Measurements from ENCODE around the gene WWTR1.

The WWTR1 gene

DNA sequence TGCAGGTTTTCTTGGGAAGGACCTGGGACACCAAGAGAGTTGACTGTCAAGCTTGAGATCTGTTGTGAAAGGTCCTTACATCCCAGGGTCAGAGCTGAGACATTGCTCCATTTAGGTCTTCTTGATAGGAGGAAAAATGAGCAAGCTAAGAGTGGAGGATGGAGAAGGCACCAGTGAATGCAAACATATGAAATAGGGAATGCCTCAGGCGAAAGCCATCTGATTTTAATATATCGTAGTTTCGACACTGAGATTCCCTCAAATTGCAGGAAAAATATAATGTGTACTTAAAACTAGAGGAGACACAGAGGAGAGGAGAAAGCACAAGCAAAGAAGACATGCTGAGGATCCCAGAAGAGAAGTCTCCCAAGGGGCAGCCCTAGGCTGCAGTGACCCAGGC, 97.8 kb downstream of the WWTR1 start:
- DNase-seq: no peak

DNA sequence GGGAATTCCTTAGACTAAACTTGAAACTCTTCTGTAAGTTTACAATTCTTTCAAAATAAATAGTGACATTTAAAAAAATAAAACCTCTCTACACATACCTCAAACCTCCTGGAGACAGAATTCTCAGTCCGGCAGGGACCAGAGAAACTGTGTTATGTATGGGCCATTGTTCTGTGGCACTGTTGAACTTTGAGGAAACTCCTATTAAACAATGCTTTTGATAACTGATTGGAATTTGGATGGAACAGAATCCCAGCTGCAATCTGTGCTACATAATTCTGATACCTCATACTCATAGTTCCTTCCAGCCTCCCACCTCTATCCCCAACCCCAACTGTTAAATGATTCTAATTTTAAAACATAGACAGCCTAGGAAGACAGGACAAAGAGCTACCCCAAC, 98.3 kb downstream of the WWTR1 start:
- DNase-seq: no peak

DNA sequence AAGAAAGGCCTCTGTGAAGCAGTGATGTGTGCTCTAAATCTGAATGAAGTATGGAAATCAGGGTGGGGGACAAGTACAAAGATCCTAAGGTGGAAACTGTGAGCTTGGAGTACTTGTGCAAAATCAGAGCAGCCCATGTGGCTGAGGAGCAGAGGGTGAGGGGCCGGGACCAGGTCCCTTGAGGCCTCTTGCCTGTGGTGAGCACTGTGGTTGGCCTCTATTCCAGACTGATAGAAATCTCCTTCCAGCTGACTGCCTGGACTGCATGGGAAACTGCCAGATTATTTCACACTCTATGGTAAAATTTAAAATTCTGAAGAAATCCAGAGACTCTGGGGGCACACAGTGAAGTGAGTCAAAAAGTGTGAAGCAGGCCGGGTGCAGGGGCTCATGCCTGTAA, 101.9 kb downstream of the WWTR1 start:
- DNase-seq: no peak

DNA sequence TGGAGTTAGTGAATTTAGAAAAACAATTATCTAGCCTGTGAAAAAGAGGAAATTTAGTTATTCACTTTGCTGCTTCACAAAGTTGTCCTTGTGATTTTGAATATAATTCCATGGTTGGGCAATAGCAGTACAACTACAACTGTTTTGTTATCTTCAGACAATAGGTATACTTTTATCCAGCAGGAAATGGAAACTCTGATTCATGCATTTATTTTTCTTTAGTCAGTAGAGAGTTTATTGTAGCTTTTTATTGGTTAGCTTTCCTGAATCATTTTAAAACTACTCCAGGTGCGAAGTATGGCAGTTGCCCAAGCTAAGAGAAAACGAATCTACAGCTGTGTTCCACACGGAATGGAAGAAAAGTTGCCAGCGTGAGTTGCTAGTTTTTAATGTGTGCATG, 103.0 kb downstream of the WWTR1 start:
- DNase-seq: no peak

DNA sequence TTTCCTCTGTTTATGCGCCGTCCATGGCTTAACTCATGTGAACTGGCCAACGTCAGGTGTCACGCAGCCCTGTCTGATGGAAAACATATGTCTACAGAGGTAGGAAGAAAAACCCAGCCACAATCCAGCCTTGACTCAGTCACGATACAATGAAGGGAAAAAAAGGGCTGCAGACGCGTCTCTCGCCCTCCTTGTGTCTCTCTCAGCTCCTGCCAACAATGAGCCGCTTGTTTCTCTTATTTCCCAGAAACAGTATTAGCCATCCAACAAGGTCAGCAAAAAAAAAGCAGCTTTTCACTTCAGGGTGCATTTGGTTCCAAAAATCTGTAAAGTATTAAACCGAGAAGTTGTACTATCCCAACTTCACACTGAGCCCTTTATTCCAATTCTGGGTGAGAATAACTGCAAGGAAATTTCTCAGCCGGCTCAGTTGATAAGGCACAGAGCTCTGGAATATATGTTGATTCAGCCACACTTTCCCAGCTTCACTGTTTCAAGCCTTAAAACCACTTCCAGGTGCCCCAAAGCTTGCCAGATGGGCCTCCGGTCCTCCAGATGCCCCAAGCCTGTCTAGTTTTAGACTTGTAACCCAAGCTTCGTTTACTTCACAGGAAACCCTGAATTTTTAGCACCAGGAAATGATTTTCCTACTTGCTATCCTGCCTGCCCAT, 103.9 kb downstream of the WWTR1 start:
- DNase-seq: no peak

DNA sequence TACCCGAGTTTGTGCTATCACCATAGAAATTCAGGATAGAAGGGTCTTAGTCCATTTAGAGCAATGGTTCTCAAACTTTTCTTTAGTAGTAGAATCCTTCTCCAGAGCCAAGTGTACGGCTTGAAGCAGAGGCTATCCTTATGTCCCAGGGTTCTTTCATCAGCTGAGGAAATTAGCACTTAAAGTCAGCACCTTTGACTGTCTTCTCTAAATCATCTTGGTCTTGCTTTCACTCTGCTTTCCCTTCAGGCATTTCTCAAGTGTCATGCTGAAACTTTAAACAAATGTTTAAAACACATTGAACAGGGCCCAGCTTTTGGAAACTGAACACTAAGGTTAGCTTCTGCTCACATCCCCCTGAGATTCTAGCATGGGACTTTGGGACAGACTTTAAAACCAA, 105.1 kb downstream of the WWTR1 start:
- DNase-seq: no peak

DNA sequence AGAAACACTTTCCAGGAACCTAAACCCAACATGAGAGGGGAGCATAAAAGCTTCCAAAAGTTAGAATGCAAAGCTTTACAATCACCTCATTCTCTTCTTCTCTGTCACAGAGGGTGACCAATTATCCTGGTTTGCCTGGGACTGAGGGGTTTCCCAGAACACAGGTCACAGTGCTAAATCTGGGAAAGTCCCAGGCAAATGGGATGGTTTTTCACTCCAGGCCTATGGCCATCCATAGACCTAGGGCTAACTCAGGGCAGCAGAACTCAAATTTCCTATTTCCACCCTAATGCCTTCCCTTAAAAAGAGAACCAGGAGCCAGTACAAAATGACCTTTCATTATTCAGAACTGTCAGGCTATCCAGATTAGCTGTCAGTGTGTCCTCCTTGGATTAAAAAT, 106.3 kb downstream of the WWTR1 start:
- DNase-seq: no peak

DNA sequence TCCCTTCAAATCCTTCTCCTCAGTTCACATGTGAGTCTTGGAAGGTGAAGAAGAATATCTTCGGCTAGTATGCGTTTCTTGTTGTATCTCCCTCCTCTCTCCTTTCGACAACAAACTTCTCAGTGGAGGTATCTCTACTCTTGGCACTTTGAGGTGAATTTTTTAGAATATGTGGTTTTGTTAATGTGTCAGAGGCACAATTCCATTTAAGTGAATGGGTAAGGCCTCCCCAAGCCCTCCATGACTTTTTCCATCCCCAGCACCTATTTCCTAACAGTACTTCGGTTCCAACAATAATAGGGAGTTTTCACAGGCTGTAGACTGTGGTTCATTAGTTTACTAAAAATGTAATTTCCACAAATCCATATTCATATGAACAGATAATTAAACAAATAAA, 109.2 kb downstream of the WWTR1 start:
- DNase-seq: no peak

DNA sequence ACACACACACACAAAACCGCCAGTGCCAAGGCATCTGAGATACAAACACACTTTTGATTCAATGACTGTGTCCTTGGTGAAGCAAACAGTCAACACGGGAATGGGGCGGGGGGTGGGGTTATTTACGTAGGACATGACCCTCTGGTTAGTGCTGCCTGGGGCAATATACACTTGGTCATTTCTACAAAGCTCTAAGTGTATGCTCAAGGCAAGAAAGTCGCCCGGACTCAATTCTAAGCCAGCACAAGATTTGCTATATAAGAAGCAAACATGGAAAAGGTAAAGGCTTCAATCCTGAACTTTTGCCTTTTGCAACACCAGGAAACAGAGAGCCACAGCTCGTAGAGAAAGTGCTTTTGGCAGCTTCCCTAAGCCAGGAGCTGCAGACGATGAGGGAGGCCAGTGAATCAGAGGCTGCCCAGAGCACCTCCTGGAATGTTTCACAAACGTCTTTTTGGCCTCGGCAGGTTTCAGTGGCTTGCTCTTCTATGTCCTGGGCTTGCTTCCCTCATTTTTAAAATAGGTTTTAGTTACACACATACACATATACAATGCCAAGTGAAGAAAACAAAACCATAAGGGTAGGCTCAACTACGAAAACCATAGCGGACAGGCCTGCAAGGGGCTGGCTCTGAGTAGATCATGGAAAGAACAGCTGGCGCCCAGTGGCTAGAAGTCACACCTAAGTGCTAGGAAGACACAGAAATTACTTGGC, 109.7 kb downstream of the WWTR1 start:
- DNase-seq: no peak

DNA sequence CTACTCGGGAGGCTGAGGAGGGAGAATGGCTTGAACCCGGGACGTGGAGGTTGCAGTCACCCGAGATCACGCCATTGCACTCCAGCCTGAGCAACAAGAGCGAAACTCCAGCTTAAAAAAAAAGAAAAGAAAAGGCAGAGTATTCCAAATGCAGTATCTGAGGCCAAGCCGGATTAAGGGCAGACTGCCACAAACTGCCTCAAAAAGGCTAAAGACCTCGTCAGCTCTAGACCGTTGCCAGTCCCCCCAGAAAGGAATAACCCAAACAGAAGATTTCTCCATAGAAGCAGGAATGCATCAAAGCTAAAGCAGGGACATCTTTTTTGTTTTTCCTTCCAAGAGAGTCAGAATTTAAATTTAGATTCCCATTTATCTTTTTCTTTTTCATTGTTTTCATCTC, 110.4 kb downstream of the WWTR1 start:
- DNase-seq: no peak

DNA sequence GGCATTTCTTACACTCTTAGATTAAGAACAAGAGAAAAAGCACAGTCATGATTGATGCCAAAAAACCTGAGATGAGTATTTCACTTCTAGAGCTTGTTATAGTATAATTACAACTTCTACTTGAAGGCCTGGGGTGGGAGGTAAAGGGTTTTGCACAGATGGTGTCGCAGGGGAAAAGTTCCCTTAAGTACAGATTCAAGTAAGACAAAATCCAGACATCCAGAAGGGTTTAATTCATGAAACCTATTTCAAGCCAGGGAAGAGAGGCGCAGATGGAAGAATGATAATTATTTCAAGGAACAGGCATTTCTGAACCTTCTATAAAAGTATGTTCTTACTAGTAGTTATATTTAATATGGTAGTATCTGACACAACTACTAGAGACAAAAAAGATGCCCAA, 112.8 kb downstream of the WWTR1 start:
- DNase-seq: no peak

DNA sequence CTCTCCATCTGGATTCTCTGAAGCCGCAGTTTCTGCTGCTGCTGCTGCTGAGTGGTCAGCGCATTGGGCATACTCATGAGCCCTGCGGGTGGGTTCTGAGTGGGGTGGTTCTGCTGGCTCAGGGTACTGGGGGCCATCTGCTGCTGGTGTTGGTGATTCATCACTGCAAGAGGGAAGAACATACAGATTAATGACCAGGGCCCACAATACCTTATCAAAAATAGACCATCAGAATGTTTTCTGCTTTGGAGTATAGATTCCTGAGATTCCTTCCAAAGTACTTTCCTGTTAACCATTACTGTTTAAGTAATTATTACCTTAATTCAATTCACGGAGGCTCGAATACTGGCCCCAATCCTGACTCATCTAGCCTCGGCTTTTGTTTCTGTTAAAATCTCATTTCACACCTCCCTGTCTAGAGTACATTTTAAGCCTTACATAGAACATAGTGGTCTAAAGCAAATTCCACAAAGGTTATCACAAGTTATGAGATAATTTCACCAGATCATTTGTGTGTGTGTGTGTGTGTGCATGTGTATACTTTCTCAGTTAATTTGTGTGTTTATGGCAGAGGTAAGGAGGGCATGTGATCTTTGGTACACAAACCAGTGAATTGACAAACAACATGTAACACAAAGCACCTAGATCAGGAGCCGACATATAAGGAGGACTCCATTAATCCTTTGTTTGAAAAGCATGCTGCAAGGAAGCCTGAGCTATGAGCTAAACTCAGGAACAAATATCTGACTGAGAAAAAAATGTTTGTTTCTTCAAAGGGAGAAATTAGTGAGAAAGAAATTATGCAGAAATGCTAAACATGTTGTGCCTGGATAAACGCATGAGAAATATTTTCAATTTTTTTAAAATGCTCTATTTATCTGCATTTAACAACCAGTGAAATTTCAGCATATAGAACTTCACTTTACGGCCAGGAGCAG, 115.2 kb downstream of the WWTR1 start:
- DNase-seq: no peak

DNA sequence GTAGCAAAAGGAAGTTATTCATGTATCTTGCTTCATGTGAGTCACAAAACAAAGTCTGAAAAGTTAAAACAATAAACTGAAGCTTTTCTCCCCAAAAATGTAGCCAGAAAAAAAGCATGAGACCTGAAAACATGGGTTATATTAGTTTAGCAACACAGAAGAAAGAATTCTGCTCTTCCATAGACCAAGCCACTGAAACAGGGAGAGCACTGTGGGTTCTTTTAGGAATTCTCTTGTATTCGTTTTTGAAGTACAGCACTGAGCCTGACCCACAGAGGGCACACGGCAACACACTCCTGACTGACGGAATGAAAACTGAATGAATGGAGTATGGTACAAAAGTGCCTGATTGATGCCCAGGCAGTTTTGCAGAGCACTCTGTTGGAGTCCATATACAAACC, 116.7 kb downstream of the WWTR1 start:
- DNase-seq: no peak

DNA sequence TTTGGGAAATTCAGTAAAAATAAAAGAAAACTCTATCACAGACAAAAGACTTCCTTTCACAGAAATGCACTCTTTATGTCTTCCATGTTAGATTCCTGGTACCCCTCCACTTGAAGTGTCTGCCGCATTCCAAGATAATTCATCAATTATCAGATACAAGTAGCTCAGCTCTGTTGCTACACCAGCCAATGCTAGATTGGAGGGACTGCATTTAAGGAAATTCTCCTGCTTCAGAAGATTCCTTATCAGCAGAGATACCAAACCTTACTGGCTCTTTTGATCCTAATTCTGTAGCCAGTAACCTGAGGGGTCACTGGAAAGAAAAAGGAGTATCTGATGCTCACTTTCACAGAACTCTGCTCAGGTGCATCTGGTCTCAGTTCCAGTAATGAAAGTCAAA, 119.5 kb downstream of the WWTR1 start:
- DNase-seq: no peak

DNA sequence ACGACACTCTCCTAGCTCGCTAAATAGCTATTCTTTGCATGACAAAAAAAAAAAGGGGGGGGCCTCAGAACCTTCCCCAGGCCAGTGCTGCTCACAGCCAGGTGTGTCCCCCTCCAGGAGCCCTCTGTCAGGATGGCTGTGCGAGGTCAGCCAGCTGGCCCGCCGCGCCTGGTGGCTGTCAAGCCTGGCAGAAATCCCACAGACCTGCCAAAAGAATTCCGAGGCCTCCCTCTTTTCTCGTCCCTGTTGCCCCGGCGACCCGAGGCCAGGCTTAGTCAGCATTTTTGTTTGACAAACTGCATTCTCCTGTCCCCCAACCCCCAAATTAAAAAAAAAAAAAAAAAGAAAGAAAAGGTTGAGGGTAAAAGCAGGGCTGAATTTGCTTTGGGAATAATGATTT, 121.4 kb downstream of the WWTR1 start:
- DNase-seq: no peak

DNA sequence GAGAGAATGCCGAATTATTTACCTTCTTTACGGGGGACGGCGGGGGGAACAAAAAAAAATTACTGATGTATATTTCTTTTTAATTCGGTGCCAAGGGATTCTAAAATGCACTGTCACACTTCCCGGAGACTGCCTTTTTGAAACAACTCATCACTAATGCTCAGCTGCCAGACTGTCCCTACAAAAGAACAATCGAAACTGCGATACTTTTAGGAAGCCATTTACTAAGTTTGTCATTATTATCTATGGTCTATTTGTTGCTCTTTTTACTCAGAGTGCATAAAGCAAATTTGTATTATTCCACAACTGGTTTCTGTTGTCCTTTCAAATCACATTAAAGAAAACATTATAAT, 122.5 kb downstream of the WWTR1 start:
- no peak for DNase-seq

DNA sequence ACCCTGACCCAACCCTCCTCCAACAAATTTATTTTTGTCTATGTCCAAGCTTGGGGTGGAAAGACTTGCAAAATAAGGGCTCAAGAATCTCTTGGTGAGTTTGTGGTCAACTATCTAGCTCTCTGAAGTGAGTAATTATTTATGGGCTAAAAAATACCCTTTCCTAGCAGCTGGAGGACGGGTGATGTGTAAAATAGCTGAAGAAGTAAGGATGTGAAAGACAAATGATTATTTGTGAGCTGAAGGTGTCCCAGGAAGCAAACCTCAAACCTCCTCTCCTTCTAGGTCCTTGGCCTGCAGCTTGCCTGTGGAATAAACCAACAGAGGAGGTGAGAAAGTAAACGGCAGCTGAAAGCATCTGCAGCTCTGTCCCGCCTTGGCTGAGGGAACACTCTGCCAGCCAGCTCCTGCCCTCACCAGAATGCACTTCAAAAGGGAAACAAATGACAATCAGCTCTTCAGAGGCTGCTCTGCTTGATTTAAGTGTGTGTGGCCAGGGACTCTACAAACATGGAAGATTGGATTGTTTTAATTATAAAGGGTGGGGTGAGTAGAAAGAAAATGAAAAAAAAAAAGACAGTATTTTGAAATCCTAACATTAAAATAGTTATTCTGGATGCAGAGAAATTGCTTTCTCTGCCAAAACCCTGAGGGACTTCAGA, 123.0 kb downstream of the WWTR1 start:
- DNase-seq: no peak

DNA sequence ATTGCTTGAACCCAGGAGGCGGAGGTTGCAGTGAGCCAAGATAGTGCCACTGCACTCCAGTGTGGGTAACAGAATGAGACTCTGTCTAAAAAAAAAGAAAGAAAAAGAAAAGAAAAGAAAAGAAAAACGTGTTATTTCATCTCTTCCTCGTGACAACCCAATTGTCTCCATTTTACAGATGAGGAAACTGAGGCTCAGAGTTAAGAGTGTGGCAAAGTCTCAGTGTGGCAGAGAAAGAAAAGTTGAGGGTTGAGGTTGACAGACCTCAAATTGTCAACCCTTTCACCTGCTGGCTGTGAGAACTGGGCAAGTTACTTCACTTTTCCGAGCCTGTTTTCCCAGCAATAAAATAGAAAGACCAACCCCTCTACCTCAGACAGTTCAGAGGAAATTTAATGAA, 123.7 kb downstream of the WWTR1 start:
- no peak for DNase-seq

DNA sequence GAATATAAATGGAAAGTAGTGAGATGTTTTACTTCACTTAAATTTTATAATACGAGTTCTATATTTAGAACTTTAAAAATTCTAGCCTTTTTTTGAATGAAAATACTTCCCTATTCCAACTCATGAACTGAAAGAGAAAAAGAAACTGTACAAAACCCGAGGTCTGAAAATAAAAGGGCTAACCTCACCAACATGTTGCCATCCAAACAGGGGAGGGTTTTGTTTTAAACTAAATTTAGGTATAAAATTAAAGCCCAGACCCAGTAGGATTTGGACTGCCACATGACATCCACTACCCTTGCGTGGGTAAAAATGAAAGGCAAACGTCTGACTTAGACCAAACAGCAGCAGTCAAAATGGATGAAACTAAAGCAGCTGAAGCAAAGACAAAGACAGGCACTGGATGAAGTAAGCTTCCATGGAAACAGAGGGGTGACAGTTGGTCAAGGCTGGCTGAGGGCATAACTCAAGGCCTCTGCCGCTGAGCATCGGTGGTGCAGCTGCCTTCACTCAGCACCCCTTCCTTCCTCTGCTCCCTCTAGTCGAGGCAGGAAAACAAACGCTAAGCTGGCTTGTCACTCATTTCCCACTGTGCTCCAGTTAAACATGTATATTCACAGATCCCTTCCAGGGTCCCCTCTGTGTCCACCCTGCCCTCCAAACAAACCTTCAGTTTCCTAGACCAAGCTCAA, 125.2 kb downstream of the WWTR1 start:
- no peak for DNase-seq

DNA sequence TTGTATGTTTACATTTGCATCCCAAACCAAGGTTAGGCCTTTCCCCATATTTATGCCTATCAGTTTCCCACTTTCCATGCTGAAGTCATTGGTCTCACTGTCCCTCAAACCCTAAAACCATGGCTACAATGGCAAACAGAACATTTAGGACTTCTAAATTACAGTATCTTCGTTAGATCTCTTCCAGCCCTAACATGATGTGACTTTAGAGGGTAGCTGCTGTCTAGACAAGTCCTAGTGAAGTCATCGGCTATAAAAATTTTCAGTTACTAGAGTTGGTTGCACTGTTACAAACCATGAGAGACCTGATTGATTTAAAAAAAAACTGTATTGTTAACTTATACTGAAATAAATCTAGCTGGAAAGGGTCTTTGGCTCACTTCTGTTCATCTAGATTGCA, 128.7 kb downstream of the WWTR1 start:
- DNase-seq: no peak

DNA sequence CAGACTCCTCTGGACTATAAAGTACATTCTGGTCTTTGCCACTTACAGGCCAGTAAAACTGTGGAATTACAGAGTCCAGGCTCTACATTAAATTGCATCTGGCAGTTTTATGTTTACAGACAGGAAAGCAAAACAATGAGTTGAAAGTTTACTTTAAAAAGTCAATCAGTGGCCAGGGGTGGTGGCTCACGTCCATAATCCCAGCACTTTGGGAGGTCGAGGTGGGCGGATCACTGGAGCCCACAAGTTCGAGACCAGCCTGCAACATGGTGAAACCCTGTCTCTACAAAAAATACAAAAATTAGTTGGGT, 129.5 kb downstream of the WWTR1 start:
- no peak for DNase-seq

DNA sequence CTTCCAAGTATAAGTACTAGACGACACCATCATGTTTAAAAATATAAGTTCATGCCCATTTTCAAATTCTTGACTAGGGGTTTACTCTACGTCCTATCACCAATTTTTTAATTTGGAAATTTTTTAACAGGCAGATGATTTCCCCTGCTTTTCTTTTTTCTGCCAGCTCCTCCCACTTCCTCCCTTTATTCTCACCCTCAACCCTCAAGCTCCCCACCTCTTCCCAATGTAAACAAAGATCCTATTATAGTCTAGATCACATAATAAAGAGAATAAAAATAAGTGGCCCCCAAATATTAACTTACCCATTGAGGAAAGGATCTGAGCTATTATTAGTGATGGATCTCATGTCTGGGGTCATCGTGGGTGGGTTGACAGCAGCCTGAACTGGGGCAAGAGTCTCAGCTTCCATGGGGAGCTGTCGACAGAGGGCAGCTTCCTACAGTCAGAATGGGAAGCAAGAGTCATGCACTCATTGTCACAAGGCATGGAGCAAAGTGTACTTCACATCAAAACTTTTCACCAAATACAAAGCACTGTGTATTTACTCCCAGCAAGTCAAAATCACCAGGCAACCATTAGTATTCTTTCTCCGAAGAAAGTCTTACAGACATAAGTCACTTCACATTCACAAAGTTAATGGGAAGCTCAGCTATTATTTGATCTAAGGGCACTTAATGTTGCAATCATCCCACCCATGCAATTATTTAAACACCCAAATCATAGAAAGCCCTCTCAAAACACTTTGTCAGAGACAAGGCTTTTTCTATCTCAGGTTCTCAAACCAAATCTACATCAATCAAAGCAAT, 130.1 kb downstream of the WWTR1 start:
- no peak for DNase-seq

Data from activated naive CD4-positive, alpha-beta T cell treated with Interleukin-2 at 50 U/mL for 16 hours (primary cell).